ENCODE data around the gene KIAA0930.

- TF ChIP-seq, protein P1, sequence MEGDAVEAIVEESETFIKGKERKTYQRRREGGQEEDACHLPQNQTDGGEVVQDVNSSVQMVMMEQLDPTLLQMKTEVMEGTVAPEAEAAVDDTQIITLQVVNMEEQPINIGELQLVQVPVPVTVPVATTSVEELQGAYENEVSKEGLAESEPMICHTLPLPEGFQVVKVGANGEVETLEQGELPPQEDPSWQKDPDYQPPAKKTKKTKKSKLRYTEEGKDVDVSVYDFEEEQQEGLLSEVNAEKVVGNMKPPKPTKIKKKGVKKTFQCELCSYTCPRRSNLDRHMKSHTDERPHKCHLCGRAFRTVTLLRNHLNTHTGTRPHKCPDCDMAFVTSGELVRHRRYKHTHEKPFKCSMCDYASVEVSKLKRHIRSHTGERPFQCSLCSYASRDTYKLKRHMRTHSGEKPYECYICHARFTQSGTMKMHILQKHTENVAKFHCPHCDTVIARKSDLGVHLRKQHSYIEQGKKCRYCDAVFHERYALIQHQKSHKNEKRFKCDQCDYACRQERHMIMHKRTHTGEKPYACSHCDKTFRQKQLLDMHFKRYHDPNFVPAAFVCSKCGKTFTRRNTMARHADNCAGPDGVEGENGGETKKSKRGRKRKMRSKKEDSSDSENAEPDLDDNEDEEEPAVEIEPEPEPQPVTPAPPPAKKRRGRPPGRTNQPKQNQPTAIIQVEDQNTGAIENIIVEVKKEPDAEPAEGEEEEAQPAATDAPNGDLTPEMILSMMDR (IDR thresholded peaks at IDR 0.05; ENCODE audit: insufficient read depth, low read depth, low read length) = no peak
- no peak for TF ChIP-seq EZH2 (IDR thresholded peaks at IDR 0.05; ENCODE audit: insufficient read depth, low read length)
Measured at GRCh38 chr22:45163451-45164269, 77.0 kb downstream of the KIAA0930 start, which contains the start of gene NUP50.

All from astrocyte (in vitro differentiated cells and primary cell).